ENCODE data around the gene PDILT. TPM values are rescaled to one million over a fixed set of nuclear protein-coding genes. Genes with fewer than 3 reads are reported as not detected.
A peak's percentile ranks its signal among the peaks of the same experiment; 100 is the strongest.
"Not testable (repeated sequence)": the region's sequence is repeated elsewhere in the genome, so short reads cannot be mapped to it uniquely, and the experiment has no call there.

The PDILT gene
- total RNA-seq, 4 donors from 2014 or later = not detected

DNA sequence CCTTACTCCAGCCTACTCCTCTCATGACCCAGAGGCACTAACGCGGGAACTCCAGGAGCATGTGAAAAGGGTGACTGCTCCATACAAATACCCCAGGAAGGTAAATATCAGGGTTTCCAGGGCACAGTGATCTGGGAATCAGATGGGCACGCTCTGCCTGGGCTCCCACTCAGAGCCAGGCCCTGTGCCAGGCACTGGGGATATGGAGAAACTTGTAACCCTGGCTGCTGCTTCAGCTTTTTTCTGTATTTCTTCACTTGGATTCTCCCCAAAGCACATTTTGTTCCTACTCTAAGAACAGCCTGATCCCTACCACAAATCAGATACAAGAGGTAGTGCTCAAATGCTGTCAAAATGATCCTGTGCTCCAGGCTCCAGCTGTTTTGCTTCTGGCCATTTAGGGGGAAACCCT lies 35.3 kb upstream of the PDILT start:
- H3K27me3 ChIP-seq; intact Hi-C loops (cut with DNase I); DNase-seq (ENCODE audit: extremely low spot score); H3K9me3 ChIP-seq; H3K4me3 ChIP-seq; H3K36me3 ChIP-seq: not testable (repeated sequence)
- 21% methylated on average over 3 of the region's 3 CpGs for WGBS
- Histone ChIP-seq H3K27ac (replicated peaks in 1 of 4) (peak overlapping the region; percentile 68 to 77 (median 74)), H3K4me1 (peaks cover 0 to 33% (median 13%) of the 10 kb centered on the region in 4 donors)
- TF ChIP-seq EP300 (IDR thresholded peaks at IDR 0.05) = peak; percentile 42

DNA sequence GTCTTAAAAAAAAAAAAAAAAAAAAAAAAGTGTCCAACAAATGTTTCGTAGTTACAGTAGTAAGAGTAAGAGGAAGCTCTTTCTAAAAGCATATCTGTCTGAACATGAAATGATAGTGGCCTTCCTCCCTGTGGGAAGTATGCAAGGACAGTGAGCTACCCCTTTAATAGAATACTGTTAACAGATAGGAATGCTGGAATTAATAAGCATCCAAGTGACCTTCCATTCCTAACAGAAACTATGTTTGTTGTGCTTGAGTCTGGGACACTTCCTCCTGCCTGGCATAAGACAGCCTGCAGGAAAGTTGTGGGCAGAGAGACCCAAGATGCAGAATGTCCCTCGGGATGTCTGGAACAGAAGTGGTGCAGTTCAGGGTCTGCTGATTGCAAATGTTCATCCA lies 34.4 kb upstream of the PDILT start:
- peaks cover 0 to 33% (median 13%) of the 10 kb centered on the region in 4 donors for H3K4me1 ChIP-seq
- H3K9me3 ChIP-seq; H3K27me3 ChIP-seq; H3K36me3 ChIP-seq; intact Hi-C loops (cut with DNase I); H3K4me3 ChIP-seq; DNase-seq (ENCODE audit: extremely low spot score): not testable (repeated sequence)
- H3K27ac ChIP-seq (replicated peaks in 1 of 4) = peak overlapping the region in 3 of 4 donors; percentile 68 to 77 (median 73)
- WGBS = 0% methylated on average over 1 of the region's 2 CpGs

DNA sequence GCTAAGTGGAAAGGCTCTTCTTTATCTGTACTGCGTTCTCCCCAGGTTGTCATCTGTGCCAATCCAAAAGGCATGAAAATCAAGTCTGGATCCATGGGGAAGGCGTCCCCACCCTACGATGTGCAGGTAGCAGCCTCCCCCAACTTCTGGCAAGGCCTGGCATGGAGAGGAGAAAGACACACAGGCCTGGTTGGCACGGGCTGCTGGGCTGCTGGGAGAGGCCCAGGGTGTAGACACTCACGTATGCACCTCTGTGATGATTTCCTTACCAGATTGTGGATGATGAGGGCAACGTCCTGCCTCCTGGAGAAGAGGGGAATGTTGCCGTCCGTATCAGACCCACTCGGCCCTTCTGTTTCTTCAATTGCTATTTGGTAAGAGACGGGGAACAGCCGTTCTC lies 26.4 kb upstream of the PDILT start:
- WGBS = 78% methylated on average over 11 of the region's 11 CpGs
- intact Hi-C loops (cut with DNase I) = no loop called here
- H3K36me3 ChIP-seq = no peaks in the 10 kb centered on the region
- DNase-seq (ENCODE audit: extremely low spot score) = no peak
- H3K27me3 ChIP-seq = no peaks in the 10 kb centered on the region
- H3K9me3 ChIP-seq = no peaks in the 10 kb centered on the region
- H3K4me1 ChIP-seq = no peaks in the 10 kb centered on the region
- TF ChIP-seq CTCF (IDR thresholded peaks at IDR 0.05) (no peak), POLR2A (IDR thresholded peaks at IDR 0.05; ENCODE audit: low read depth) (no peak), POLR2AphosphoS5 (IDR thresholded peaks at IDR 0.05) (no peak), EP300 (IDR thresholded peaks at IDR 0.05) (no peak)
- no peak overlapping the region for H3K27ac ChIP-seq (replicated peaks in 1 of 4)
- no peak overlapping the region for H3K4me3 ChIP-seq

DNA sequence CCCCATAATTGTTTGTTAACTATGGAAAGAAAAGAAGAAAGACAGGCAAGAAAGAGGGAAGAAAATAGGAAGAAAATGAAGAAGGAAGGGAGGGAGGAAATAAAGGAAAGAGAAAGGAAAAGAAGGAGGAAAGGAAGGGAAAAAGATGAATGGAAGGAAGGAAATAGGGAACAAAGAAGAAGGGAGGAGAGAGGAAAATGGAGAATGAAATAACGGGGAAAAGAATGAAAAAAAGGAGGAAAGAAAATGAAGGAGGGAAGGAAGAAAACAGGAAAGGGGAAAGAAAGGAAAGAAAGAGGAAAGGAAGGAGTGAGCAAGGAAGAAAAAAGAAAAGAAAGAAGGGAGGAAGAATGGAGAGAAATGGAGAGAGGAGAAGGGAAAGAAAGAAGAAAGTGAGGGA lies 25.9 kb upstream of the PDILT start:
- intact Hi-C loops (cut with DNase I); H3K27ac ChIP-seq (replicated peaks in 1 of 4); H3K27me3 ChIP-seq; H3K36me3 ChIP-seq; H3K4me3 ChIP-seq; DNase-seq (ENCODE audit: extremely low spot score); H3K4me1 ChIP-seq; H3K9me3 ChIP-seq: not testable (repeated sequence)
- 84% methylated on average over 1 of the region's 1 CpG for WGBS

- H3K4me1 ChIP-seq; H3K36me3 ChIP-seq; DNase-seq (ENCODE audit: extremely low spot score); H3K4me3 ChIP-seq; intact Hi-C loops (cut with DNase I); H3K27me3 ChIP-seq; H3K27ac ChIP-seq (replicated peaks in 1 of 4); H3K9me3 ChIP-seq: not testable (repeated sequence)
- 76% methylated on average over 7 of the region's 7 CpGs for WGBS
Observed at GRCh38 chr16:20429499-20429898, 25.0 kb upstream of the PDILT start.

- H3K27me3 ChIP-seq; H3K9me3 ChIP-seq; H3K36me3 ChIP-seq; H3K27ac ChIP-seq (replicated peaks in 1 of 4); DNase-seq (ENCODE audit: extremely low spot score); intact Hi-C loops (cut with DNase I); H3K4me1 ChIP-seq; H3K4me3 ChIP-seq: not testable (repeated sequence)
- 32% methylated on average over 2 of the region's 2 CpGs for WGBS
Observed at GRCh38 chr16:20427401-20427797, 22.9 kb upstream of the PDILT start.

- no peak overlapping the region for H3K27ac ChIP-seq (replicated peaks in 1 of 4)
- 76% methylated on average over 2 of the region's 2 CpGs for WGBS
- H3K36me3 ChIP-seq = no peaks in the 10 kb centered on the region
- H3K4me1 ChIP-seq = no peaks in the 10 kb centered on the region
- DNase-seq (ENCODE audit: extremely low spot score) = no peak
- no peak for TF ChIP-seq POLR2AphosphoS5 (IDR thresholded peaks at IDR 0.05)
- no peak for TF ChIP-seq CTCF (IDR thresholded peaks at IDR 0.05)
- TF ChIP-seq EP300 (IDR thresholded peaks at IDR 0.05) = no peak
- TF ChIP-seq POLR2A (IDR thresholded peaks at IDR 0.05; ENCODE audit: low read depth) = no peak
- H3K27me3 ChIP-seq = no peaks in the 10 kb centered on the region
- H3K4me3 ChIP-seq = no peak overlapping the region
- intact Hi-C loops (cut with DNase I) = no loop called here
- H3K9me3 ChIP-seq = no peaks in the 10 kb centered on the region
Observed at GRCh38 chr16:20424129-20424866, 19.8 kb upstream of the PDILT start.

GRCh38 chr16:20423772-20424128 lies 19.2 kb upstream of the PDILT start:
- intact Hi-C loops (cut with DNase I) = not testable (repeated sequence)
- WGBS = 84% methylated on average over 5 of the region's 5 CpGs

GRCh38 chr16:20421748-20422147 lies 17.2 kb upstream of the PDILT start:
- H3K9me3 ChIP-seq; H3K36me3 ChIP-seq; H3K4me3 ChIP-seq; H3K27ac ChIP-seq (replicated peaks in 1 of 4); H3K4me1 ChIP-seq; H3K27me3 ChIP-seq; intact Hi-C loops (cut with DNase I); DNase-seq (ENCODE audit: extremely low spot score): not testable (repeated sequence)
- WGBS = 78% methylated on average over 2 of the region's 2 CpGs

More at GRCh38 chr16:20423772-20424128, 19.2 kb upstream of the PDILT start:
- not testable (repeated sequence) for H3K9me3 ChIP-seq; H3K36me3 ChIP-seq; DNase-seq (ENCODE audit: extremely low spot score); H3K4me1 ChIP-seq; H3K27me3 ChIP-seq; H3K4me3 ChIP-seq; H3K27ac ChIP-seq (replicated peaks in 1 of 4)

DNA sequence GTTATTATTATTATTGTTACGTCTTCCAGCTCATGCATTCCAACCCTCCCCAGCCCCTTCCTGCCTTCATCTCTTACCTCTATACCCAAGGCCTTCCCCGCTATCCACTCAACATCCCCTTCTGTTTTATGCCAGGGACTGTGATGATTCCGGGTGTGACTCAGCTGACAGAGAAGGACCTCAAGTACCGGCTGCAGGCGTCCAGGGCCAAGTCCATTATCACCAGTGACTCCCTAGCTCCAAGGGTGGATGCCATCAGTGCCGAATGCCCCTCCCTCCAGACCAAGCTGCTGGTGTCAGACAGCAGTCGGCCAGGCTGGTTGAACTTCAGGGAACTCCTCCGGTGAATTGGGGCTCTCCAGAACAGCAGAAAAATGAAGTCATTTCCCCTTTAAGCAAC lies 14.6 kb upstream of the PDILT start:
- intact Hi-C loops (cut with DNase I); H3K27me3 ChIP-seq; H3K36me3 ChIP-seq; H3K4me1 ChIP-seq; H3K27ac ChIP-seq (replicated peaks in 1 of 4); H3K4me3 ChIP-seq; H3K9me3 ChIP-seq; DNase-seq (ENCODE audit: extremely low spot score): not testable (repeated sequence)
- WGBS = 83% methylated on average over 8 of the region's 8 CpGs

Measured in esophagus muscularis mucosa (tissue), 4 donors.